Uterus (tissue), 2 donors: Measurements from ENCODE around the gene ACTL6B.

Source experiments
- POLR2A ChIP-seq, 2 donors: fragments of 450-650 bp; IDR thresholded peaks; one replicate each; pipeline ENCODE4 v1.6.1; 2016; ENCODE audit warnings: antibody characterized with exemption in 2 of 2, mild to moderate bottlenecking in 1 of 2, moderate library complexity in 1 of 2
- TF ChIP-seq, protein P1 (sequence below), 4 experiments: fragments of 200-600 bp in 2 of 4; fragments of 450-650 bp in 2 of 4; sonication (generic) in 2 of 4; IDR thresholded peaks; one replicate each; pipeline ENCODE4 v1.5.1; 2016 to 2019; ENCODE audit warnings: antibody characterized with exemption in 4 of 4, mild to moderate bottlenecking in 2 of 4, moderate library complexity in 1 of 4

DNA sequence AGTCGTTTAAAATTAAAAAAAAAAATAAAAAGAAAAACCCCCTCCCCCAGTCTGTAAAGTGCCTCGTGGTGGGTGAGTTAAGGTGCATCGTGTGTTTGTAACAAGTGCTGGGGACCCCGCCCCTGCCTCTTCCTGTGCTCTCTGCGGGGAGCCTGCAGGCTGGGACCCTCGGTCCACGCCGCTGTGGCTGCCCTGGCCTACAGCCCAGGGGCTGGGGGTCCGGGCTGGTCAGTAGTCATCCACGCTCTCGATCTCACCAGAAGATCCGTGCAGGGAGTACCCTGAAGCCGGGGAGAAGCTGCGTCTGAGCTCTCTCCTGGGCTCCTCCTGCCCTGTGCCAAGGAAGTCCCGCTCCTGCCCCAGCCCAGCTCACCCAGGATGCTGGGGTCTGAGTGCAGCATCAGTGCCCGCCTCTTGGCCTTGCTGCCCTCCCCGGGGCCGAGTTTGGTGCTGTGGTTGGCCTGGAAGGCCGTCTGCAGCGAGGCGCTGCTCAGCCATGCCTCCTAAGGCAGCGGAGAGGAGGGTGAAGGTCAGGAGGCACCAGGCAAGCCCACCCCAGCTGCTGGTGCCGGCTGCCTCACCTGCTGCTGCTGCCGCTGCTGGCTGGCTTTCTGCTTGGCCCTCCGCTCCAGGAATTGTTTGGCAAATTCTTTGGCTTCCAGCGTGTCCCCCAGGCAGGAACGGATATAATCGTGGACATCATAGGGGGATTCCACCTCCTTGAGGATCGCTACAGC lies 25.4 kb upstream of the ACTL6B start:
- TF ChIP-seq, protein P1, sequence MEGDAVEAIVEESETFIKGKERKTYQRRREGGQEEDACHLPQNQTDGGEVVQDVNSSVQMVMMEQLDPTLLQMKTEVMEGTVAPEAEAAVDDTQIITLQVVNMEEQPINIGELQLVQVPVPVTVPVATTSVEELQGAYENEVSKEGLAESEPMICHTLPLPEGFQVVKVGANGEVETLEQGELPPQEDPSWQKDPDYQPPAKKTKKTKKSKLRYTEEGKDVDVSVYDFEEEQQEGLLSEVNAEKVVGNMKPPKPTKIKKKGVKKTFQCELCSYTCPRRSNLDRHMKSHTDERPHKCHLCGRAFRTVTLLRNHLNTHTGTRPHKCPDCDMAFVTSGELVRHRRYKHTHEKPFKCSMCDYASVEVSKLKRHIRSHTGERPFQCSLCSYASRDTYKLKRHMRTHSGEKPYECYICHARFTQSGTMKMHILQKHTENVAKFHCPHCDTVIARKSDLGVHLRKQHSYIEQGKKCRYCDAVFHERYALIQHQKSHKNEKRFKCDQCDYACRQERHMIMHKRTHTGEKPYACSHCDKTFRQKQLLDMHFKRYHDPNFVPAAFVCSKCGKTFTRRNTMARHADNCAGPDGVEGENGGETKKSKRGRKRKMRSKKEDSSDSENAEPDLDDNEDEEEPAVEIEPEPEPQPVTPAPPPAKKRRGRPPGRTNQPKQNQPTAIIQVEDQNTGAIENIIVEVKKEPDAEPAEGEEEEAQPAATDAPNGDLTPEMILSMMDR (IDR thresholded peaks at IDR 0.05): no peak
- TF ChIP-seq POLR2A (IDR thresholded peaks at IDR 0.05): no peak
